ENCODE measurements around the gene EFCAB5.

GRCh38 chr17:29941334-29941733 lies at the start of gene EFCAB5:
- TF ChIP-seq CTCF (conservative IDR thresholded peaks at IDR 0.05) (no peak), EZH2 (IDR thresholded peaks at IDR 0.05; ENCODE audit: low read depth) (no peak)

Measured in PC-9 (cell line).